Measurements from ENCODE around the gene HCRTR1.

HCRTR1 gene

GRCh38 chr1:31573261-31573660 lies 44.2 kb upstream of the HCRTR1 start:
- Histone ChIP-seq H3K9me3 (no peaks in the 10 kb centered on the region), H3K36me3 (no peaks in the 10 kb centered on the region), H3K27ac (no peak overlapping the region), H3K27me3 (no peaks in the 10 kb centered on the region), H3K4me3 (no peak overlapping the region), H3K4me1 (peaks cover 86% of the 10 kb centered on the region), H3K4me2 (0 out of 2 replicates have a peak overlapping the region, but pooled peaks have one; percentile 3), H4K20me1 (no peaks in the 10 kb centered on the region), H3K9ac (no peak overlapping the region)
- TF ChIP-seq Cebpa-rat (IDR thresholded peaks at IDR 0.05) = no peak

- Histone ChIP-seq H3K4me3 (no peak overlapping the region), H3K9me3 (no peaks in the 10 kb centered on the region), H3K4me2 (peak overlapping the region; percentile 99), H3K27me3 (no peaks in the 10 kb centered on the region), H4K20me1 (no peaks in the 10 kb centered on the region), H3K27ac (peak overlapping the region; percentile 13; the same call in 1 of the 2 replicates), H3K9ac (no peak overlapping the region), H3K36me3 (no peaks in the 10 kb centered on the region), H3K4me1 (peaks cover 85% of the 10 kb centered on the region)
- TF ChIP-seq Cebpa-rat (IDR thresholded peaks at IDR 0.05) = no peak
Measured at GRCh38 chr1:31574749-31575368, 42.6 kb upstream of the HCRTR1 start.

DNA sequence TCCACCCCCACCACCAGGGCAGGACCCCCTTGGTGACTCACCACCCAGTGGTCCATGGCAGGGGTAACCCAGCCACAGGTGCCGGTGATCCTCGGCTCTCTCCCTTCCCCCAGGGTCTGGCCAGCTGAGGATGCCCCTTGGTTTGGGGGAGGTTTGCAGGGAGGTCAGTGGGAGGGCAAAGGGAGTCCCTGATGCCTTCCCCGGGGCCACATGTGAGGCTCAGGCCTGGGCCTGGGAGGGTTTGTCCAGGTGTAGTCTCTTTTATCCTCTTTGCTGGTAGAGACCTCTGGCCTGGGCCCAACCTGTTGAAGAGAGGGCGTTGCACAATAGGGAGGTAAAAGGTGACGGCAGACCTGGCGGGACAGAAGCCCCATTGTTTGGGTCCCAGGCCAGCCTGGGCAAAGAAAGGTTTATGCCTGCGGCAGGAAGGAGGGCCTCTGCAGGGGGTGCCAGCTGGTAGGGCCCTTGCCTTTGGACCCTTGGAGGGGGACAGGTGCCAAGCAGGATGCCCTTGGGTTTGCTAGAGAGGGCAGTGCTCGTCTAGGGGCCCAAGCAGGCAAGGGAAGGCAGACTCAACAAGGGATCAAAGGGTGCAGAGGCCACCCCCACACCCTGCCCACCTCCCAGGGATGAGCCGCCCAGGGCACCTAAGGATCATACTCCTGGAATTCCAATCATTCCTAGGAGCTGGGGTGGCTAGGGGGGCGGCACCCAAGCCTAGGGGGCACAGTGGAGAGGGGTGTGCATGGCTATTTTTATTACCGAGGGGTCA lies 41.9 kb upstream of the HCRTR1 start:
- Histone ChIP-seq H3K27me3 (no peaks in the 10 kb centered on the region), H3K9me3 (no peaks in the 10 kb centered on the region), H3K4me2 (peak overlapping the region; percentile 99), H3K36me3 (no peaks in the 10 kb centered on the region), H3K4me1 (peaks cover 86% of the 10 kb centered on the region), H3K4me3 (no peak overlapping the region), H3K27ac (peak overlapping the region; percentile 75), H4K20me1 (no peaks in the 10 kb centered on the region), H3K9ac (no peak overlapping the region)
- TF ChIP-seq Cebpa-rat (IDR thresholded peaks at IDR 0.05) = no peak

DNA sequence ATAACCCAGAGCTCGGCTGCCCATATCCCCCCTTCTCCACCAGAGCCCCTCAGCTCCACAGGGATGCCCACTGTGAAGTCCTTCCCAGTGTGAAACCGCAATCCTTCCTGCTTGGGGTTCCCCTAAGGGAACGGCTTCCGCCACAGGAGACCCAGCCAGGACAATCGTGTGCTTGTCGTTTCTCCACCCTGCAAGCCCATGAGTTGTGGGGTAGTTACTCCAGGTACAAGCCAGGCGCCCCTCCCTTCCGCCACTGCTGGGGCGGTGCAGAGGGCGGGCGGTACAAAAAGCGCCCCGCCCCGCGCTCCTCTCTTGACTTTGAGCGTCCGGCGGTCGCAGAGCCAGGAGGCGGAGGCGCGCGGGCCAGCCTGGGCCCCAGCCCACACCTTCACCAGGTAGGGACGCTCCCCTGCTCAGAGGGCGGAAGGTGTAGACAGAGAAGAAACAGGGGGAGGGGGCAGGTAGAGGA lies 41.3 kb upstream of the HCRTR1 start, which contains the start of gene TINAGL1:
TINAGL1 (plus strand) TSS at position 315 of the 469 bp plus-strand sequence. CDS start 634 bp downstream, outside the sequence.
- Histone ChIP-seq H3K9me3 (no peaks in the 10 kb centered on the region), H3K4me2 (peak within 1 kb of the TSS; percentile 99), H3K36me3 (no peaks in the 10 kb centered on the region)

DNA sequence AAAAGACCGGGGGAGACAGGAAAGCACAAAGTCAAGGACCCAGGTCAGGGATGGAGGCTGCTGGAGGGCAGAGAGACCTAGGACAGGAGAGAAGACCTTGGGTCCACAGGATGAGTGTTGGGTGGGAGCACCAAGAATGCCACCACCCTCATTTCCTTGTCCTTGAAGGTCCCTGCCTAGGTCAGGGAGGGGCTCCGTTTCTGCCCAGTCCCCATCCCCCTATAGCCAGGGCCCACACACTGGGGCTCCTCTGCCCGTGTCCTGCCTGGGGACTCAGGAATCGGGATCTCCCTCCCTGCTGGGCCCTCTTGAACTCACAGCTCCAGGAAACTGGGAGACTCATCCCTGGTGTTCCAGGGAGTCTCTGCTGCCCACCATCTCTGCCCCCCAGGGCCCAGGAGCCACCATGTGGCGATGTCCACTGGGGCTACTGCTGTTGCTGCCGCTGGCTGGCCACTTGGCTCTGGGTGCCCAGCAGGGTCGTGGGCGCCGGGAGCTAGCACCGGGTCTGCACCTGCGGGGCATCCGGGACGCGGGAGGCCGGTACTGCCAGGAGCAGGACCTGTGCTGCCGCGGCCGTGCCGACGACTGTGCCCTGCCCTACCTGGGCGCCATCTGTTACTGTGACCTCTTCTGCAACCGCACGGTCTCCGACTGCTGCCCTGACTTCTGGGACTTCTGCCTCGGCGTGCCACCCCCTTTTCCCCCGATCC lies 40.6 kb upstream of the HCRTR1 start:
- Histone ChIP-seq H3K4me2 (peak overlapping the region; percentile 99), H3K4me3 (peak overlapping the region; percentile 66), H3K9me3 (no peaks in the 10 kb centered on the region), H3K36me3 (no peaks in the 10 kb centered on the region), H3K4me1 (peaks cover 82% of the 10 kb centered on the region), H3K9ac (peak overlapping the region; percentile 73), H4K20me1 (no peaks in the 10 kb centered on the region), H3K27ac (peak overlapping the region; percentile 75), H3K27me3 (no peaks in the 10 kb centered on the region)
- no peak for TF ChIP-seq Cebpa-rat (IDR thresholded peaks at IDR 0.05)

More for the DNA sequence above, 41.3 kb upstream of the HCRTR1 start, which contains the start of gene TINAGL1:
- TF ChIP-seq Cebpa-rat (IDR thresholded peaks at IDR 0.05) = no peak
- H4K20me1 ChIP-seq = no peaks in the 10 kb centered on the region
- H3K27ac ChIP-seq = peak within 1 kb of the TSS; percentile 75
- peak within 1 kb of the TSS; percentile 73 for H3K9ac ChIP-seq
- peak within 1 kb of the TSS; percentile 66 for H3K4me3 ChIP-seq
- H3K27me3 ChIP-seq = no peaks in the 10 kb centered on the region
- peaks cover 83% of the 10 kb centered on the region for H3K4me1 ChIP-seq

- TF ChIP-seq Cebpa-rat (IDR thresholded peaks at IDR 0.05) = no peak
- no peaks in the 10 kb centered on the region for H3K36me3 ChIP-seq
- no peaks in the 10 kb centered on the region for H4K20me1 ChIP-seq
- H3K4me2 ChIP-seq = peak overlapping the region; percentile 99
- peaks cover 88% of the 10 kb centered on the region for H3K4me1 ChIP-seq
- H3K27ac ChIP-seq = peak overlapping the region; percentile 75; the same call in 1 of the 2 replicates
- peak overlapping the region; percentile 73; the same call in 1 of the 2 replicates for H3K9ac ChIP-seq
- peak overlapping the region; percentile 66; the same call in 1 of the 2 replicates for H3K4me3 ChIP-seq
- H3K9me3 ChIP-seq = no peaks in the 10 kb centered on the region
- H3K27me3 ChIP-seq = no peaks in the 10 kb centered on the region
Measured at GRCh38 chr1:31577515-31578192, 39.8 kb upstream of the HCRTR1 start.

- no peak for TF ChIP-seq Cebpa-rat (IDR thresholded peaks at IDR 0.05)
- Histone ChIP-seq H3K27ac (no peak overlapping the region), H3K4me2 (peak overlapping the region; percentile 45), H3K27me3 (no peaks in the 10 kb centered on the region), H3K9ac (no peak overlapping the region), H3K36me3 (no peaks in the 10 kb centered on the region), H3K4me3 (no peak overlapping the region), H3K4me1 (peaks cover 91% of the 10 kb centered on the region), H4K20me1 (no peaks in the 10 kb centered on the region), H3K9me3 (no peaks in the 10 kb centered on the region)
Measured at GRCh38 chr1:31579374-31579773, 38.1 kb upstream of the HCRTR1 start.

DNA sequence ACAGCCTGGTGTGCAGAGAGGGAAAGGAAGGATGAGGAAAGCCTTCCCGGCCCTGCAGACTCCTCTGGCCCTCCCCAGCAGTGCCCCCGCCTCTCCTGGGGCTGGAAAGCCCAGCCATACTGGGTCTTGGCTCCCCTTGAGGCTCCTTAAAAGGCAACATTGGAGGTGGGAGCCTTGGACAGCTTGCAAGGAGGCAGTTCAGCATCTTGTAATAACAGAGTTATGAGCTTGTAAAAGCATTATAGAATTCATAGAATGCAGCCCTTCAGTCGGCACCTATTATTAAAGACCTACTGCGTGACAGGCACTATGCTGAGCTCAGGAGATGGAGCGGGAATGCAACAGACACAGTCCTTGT lies 37.0 kb upstream of the HCRTR1 start:
- H3K9ac ChIP-seq = no peak overlapping the region
- no peak overlapping the region for H3K4me3 ChIP-seq
- no peaks in the 10 kb centered on the region for H3K9me3 ChIP-seq
- H3K27me3 ChIP-seq = no peaks in the 10 kb centered on the region
- no peaks in the 10 kb centered on the region for H4K20me1 ChIP-seq
- peak overlapping the region; percentile 41; the same call in 1 of the 2 replicates for H3K27ac ChIP-seq
- TF ChIP-seq Cebpa-rat (IDR thresholded peaks at IDR 0.05) = no peak
- peak overlapping the region; percentile 45; the same call in 1 of the 2 replicates for H3K4me2 ChIP-seq
- peaks cover 10% of the 10 kb centered on the region; the same call in 1 of the 2 replicates for H3K36me3 ChIP-seq
- peaks cover 91% of the 10 kb centered on the region for H3K4me1 ChIP-seq
